Heart right ventricle (tissue), 16 donors: Measurements from ENCODE around the gene ERF. TPM values are rescaled to one million over a fixed set of nuclear protein-coding genes. Genes with fewer than 3 reads are reported as not detected.

Experiments
- ATAC-seq, 8 donors: fragments of 200-7000 bp; cut with Tn5 transposase; one replicate each; pipeline ENCODE4 v1.9.1; 2020; ENCODE audit warnings: mild to moderate bottlenecking in 8 of 8, moderate library complexity in 8 of 8, moderate number of reproducible peaks in 1 of 8
- DNase-seq, 2 donors: peaks; one replicate each; pipeline ENCODE4 v3.0.0-alpha.2; 2020
- H3K27ac ChIP-seq, 10 donors: fragments of 200-600 bp; sonication (generic) in 2 of 10; one replicate each; pipeline versions ENCODE4 v1.5.0 to v1.8.0; 2020 to 2022; ENCODE audit warnings: mild to moderate bottlenecking in 3 of 10
- H3K27me3 ChIP-seq, 7 donors: fragments of 200-600 bp; one replicate each; pipeline ENCODE4 v1.8.0; 2021 to 2022; ENCODE audit warnings: mild to moderate bottlenecking in 2 of 7
- H3K36me3 ChIP-seq, 9 donors: fragments of 200-600 bp; sonication (generic) in 1 of 9; one replicate each; pipeline versions ENCODE4 v1.5.0 to v1.8.0; 2020 to 2022; ENCODE audit warnings: mild to moderate bottlenecking in 2 of 9
- H3K4me1 ChIP-seq, 9 donors: fragments of 200-600 bp; sonication (generic) in 1 of 9; one replicate each; pipeline versions ENCODE4 v1.5.0 to v1.8.0; 2020 to 2022; ENCODE audit warnings: mild to moderate bottlenecking in 4 of 9
- H3K4me3 ChIP-seq, 10 donors: fragments of 200-600 bp; sonication (generic) in 2 of 10; one replicate each; pipeline versions ENCODE4 v1.5.0 to v1.8.0; 2020 to 2022; ENCODE audit warnings: mild to moderate bottlenecking in 7 of 10, moderate library complexity in 2 of 10
- H3K9me3 ChIP-seq, 11 donors: fragments of 200-600 bp in 10 of 11; sonication (generic) in 2 of 11; one replicate each; pipeline versions ENCODE4 v1.5.0 to v1.8.0; 2013 to 2022; ENCODE audit warnings: mild to moderate bottlenecking in 2 of 11, control low read depth in 1 of 11, moderate library complexity in 1 of 11
- CTCF ChIP-seq, 9 donors: fragments of 200-600 bp; sonication (generic) in 2 of 9; IDR thresholded peaks; one replicate each; pipeline versions ENCODE4 v1.5.0 to v1.8.0; 2021 to 2022; ENCODE audit warnings: antibody characterized with exemption in 9 of 9, mild to moderate bottlenecking in 5 of 9, moderate library complexity in 1 of 9
- WGBS, 2 donors: extraction: QIAGEN DNeasy Blood & Tissue Kit; methylation state at CpG; one replicate each; pipeline ENCODE4 v1.1.7; 2013; ENCODE audit warnings: inconsistent platforms in 1 of 2; 5-methylcytosine and 5-hydroxymethylcytosine counted together
- intact Hi-C, 10 donors: fragments of 100-400 bp; cut with DNase I; formaldehyde crosslinking; loops; one replicate each; pipeline versions ENCODE4 v1.11.1 to v1.14.2; 2022
- polyA plus RNA-seq, 2 donors: library from polyadenylated mRNA; stranded (reverse); fragments of 200-250 nt; gene quantifications; one replicate each; pipeline ENCODE4 v1.2.3, GENCODE V29; 2013
- total RNA-seq, 10 donors: library from RNA; stranded (reverse); fragmentation: NEBNext Ultra II Directional in 3 of 10; extraction: Animal tissue kit (Norgen Biotek cat#: 25700) in 3 of 10; gene quantifications; one replicate each; pipeline versions ENCODE4 v1.2.1 to v1.2.4, GENCODE V29; 2021 to 2023
- donor health status: Arrhythmogenic right ventricular cardiomyopathy.
- donor health status: ischemic (EF 13 %, LVEDD 7.1; RV severe dilation, severe dysfunction).
- donor health status: healthy with polysubstance abuse.
- donor health status: DM: no; HTN: yes; CAD: no.
- donor health status: DM: no; HTN: no; CAD: no.
- donor health status: ischemic (EF 25% LVEDD 6.9; RV normal size, moderate dysfunction).
- donor health status: ischemic (EF 25% LVEDD 5.7; RV mildly dilated, moderate dysfunction).
- donor health status: healthy.
- donor health status: DM: yes; HTN: yes; CAD: no.
- donor health status: Ischemic cardiomyopathy.
- donor health status: ischemic (EF 35%, LVEDD 5.7; RV mildly dilated, moderate dysfunction).
- donor health status: nonischemic (EF 11% LVEDD 7.7; RV severe dilation, severe dysfunction).
- donor health status: DM: yes; HTN: yes; CAD: no.
- donor health status: PGD.
- donor health status: ischemic (EF 29% LVEDD 5.4; RV normal size, mild dysfunction).
- donor health status: nonischemic (EF 23%, LVEDD 6.1; RV moderate dilation, normal function).

The ERF gene
- total and polyA plus RNA-seq, 12 donors: 29.8 to 49.0 (median 32.9) TPM

- Histone ChIP-seq H3K36me3 (peaks cover 0 to 99% (median 65%) of the 10 kb centered on the region in 9 donors), H3K27ac (no peak overlapping the region), H3K4me1 (peaks cover 4 to 8% (median 6%) of the 10 kb centered on the region in 9 donors), H3K9me3 (no peaks in the 10 kb centered on the region), H3K27me3 (no peaks in the 10 kb centered on the region), H3K4me3 (no peak overlapping the region)
- ATAC-seq: no peak
- WGBS, 2 donors: 62 to 69% methylated on average over 9 of the region's 9 CpGs
- DNase-seq: no peak
- no peak for TF ChIP-seq CTCF (IDR thresholded peaks at IDR 0.05)
- intact Hi-C loops: loop anchor here in 3 of 10 donors (5.0 to 10.0 kb wide), 2 partner anchors 44 to 157 kb away; partner anchors contain the start of gene POU2F2 (in 1 of the 3)
Observed at GRCh38 chr19:42291435-42291810, 36.5 kb upstream of the ERF start.

GRCh38 chr19:42290523-42291434, 35.9 kb upstream of the ERF start:
- peak in 1 of 8 donors; percentile 4 for ATAC-seq
- H3K9me3 ChIP-seq: no peaks in the 10 kb centered on the region
- no peaks in the 10 kb centered on the region for H3K27me3 ChIP-seq
- H3K27ac ChIP-seq: no peak overlapping the region
- TF ChIP-seq CTCF (IDR thresholded peaks at IDR 0.05): peak; percentile 10 to 54 (median 36)
- 86 to 89% methylated on average over 29 to 31 of the region's 31 CpGs for WGBS, 2 donors
- DNase-seq: no peak
- peaks cover 9 to 14% (median 13%) of the 10 kb centered on the region in 9 donors for H3K4me1 ChIP-seq
- intact Hi-C loops: loop anchor here in 3 of 10 donors (5.0 to 10.0 kb wide), 2 partner anchors 43 to 156 kb away; partner anchors contain the start of gene POU2F2 (in 1 of the 3)
- peaks cover 0 to 92% (median 65%) of the 10 kb centered on the region in 9 donors for H3K36me3 ChIP-seq
- no peak overlapping the region for H3K4me3 ChIP-seq

GRCh38 chr19:42290136-42290522, 35.2 kb upstream of the ERF start:
- no peak for DNase-seq
- no peaks in the 10 kb centered on the region for H3K27me3 ChIP-seq
- H3K4me1 ChIP-seq: peaks cover 15 to 21% (median 19%) of the 10 kb centered on the region in 9 donors
- H3K9me3 ChIP-seq: no peaks in the 10 kb centered on the region
- H3K27ac ChIP-seq: no peak overlapping the region
- H3K4me3 ChIP-seq: no peak overlapping the region
- TF ChIP-seq CTCF (IDR thresholded peaks at IDR 0.05): no peak
- 77 to 83% methylated on average over 13 of the region's 13 CpGs for WGBS, 2 donors
- intact Hi-C loops: loop anchor here in 3 of 10 donors (5.0 to 10.0 kb wide), 2 partner anchors 43 to 155 kb away; partner anchors contain the start of gene POU2F2 (in 1 of the 3)
- ATAC-seq: no peak
- H3K36me3 ChIP-seq: peaks cover 0 to 86% (median 65%) of the 10 kb centered on the region in 9 donors

GRCh38 chr19:42289556-42290041, 34.7 kb upstream of the ERF start:
- Histone ChIP-seq H3K36me3 (peaks cover 0 to 80% (median 65%) of the 10 kb centered on the region in 9 donors), H3K27me3 (no peaks in the 10 kb centered on the region), H3K27ac (no peak overlapping the region), H3K4me3 (no peak overlapping the region), H3K9me3 (no peaks in the 10 kb centered on the region), H3K4me1 (peaks cover 18 to 26% (median 25%) of the 10 kb centered on the region in 9 donors)
- 87% methylated on average over 8 of the region's 8 CpGs for WGBS, 2 donors
- intact Hi-C loops: loop anchor here in 3 of 10 donors (5.0 to 10.0 kb wide), 2 partner anchors 42 to 155 kb away; partner anchors contain the start of gene POU2F2 (in 1 of the 3)
- DNase-seq: no peak
- no peak for TF ChIP-seq CTCF (IDR thresholded peaks at IDR 0.05)
- no peak for ATAC-seq
